ENCODE results near the gene SLC24A2. TPM values are rescaled to one million over a fixed set of nuclear protein-coding genes. Genes with fewer than 3 reads are reported as not detected.

Gene SLC24A2
- total and polyA plus RNA-seq, 2 donors (not counting 3 experiments of a cell fraction or from before 2014, with no cell fraction given), result not detected

DNA sequence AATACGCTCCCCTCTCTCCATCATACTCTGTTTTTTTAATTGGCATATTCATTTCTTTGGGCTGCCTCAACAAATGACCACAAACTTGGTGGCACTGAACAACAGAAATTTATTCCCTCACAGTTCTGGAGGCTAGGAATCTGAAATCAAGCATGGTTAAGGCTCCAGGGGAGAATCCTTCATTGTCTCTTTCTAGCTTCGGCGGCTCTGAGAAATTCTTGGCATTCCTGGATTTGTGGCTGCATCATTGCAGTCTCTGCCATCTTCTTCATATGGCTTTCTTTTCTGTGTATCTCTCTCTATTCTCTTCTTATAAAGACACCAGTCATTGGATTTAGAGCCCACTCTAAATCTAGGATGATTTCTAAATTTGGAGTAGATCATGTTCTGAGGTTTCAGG, 10.9 kb upstream of the SLC24A2 start:
- no peaks in the 10 kb centered on the region for H3K36me3 ChIP-seq (ENCODE audit: control insufficient read depth in 2 of 2, extremely low read depth in 1 of 2, insufficient read depth in 2 of 2, low read length in 2 of 2)
- no peaks in the 10 kb centered on the region for H3K9me3 ChIP-seq (replicated peaks; ENCODE audit: control insufficient read depth, insufficient read depth, low read length)
- no peak overlapping the region for H3K9ac ChIP-seq (replicated peaks; ENCODE audit: extremely low read depth, insufficient read depth, low read length)
- FAIRE-seq, result no peak
- no peak overlapping the region for H2AFZ ChIP-seq (ENCODE audit: low read depth, low read length)
- intact Hi-C loops (cut with micrococcal nuclease), result no loop called here
- no peak overlapping the region for H3K4me3 ChIP-seq (replicated peaks in 1 of 3; ENCODE audit: insufficient read depth in 1 of 3, low read depth in 1 of 3, low read length in 3 of 3)
- H3K9me1 ChIP-seq (replicated peaks; ENCODE audit: control insufficient read depth, extremely low read depth, insufficient read depth, low read length), result no peaks in the 10 kb centered on the region
- no peak overlapping the region for H3K4me2 ChIP-seq (ENCODE audit: insufficient read depth, low read length)
- no peak overlapping the region for H3K27ac ChIP-seq (ENCODE audit: insufficient read depth, low read depth, low read length)
- dilution Hi-C loops (cut with MboI; ENCODE audit: extremely low pct_ligation_motif_present, low sequenced_read_pairs), result no loop called here
- H4K20me1 ChIP-seq (replicated peaks; ENCODE audit: control insufficient read depth, extremely low read depth, insufficient read depth, low read length), result no peaks in the 10 kb centered on the region
- H3K79me2 ChIP-seq (ENCODE audit: control insufficient read depth, insufficient read depth, low read length), result no peaks in the 10 kb centered on the region
- DNase-seq (ENCODE audit: low read depth, low spot score), result no peak
- CTCF ChIA-PET, result interaction anchor here (1.4 kb wide), 1 partner anchor 23 kb away, joined by 3 read pairs; no protein-coding TSS in a partner anchor
- TF ChIP-seq GATA2 (IDR thresholded peaks at IDR 0.05; ENCODE audit: insufficient read depth, insufficient read length, low read depth, low read length) (no peak), POLR2AphosphoS5 (IDR thresholded peaks at IDR 0.05; ENCODE audit: insufficient read depth, low read depth, low read length) (no peak), POLR2A (IDR thresholded peaks at IDR 0.05; ENCODE audit: low read depth, low read length) (no peak), EZH2 (IDR thresholded peaks at IDR 0.05; ENCODE audit: borderline replicate concordance, low read depth, low read length, severe bottlenecking) (no peak), JUN (IDR thresholded peaks at IDR 0.05; ENCODE audit: borderline replicate concordance, insufficient read depth, insufficient read length, low read depth) (no peak), FOS (IDR thresholded peaks at IDR 0.05; ENCODE audit: borderline replicate concordance, insufficient read depth, low read length) (no peak), MYC (IDR thresholded peaks at IDR 0.05; ENCODE audit: low read depth, low read length) (no peak)
- TF ChIP-seq, protein P1, sequence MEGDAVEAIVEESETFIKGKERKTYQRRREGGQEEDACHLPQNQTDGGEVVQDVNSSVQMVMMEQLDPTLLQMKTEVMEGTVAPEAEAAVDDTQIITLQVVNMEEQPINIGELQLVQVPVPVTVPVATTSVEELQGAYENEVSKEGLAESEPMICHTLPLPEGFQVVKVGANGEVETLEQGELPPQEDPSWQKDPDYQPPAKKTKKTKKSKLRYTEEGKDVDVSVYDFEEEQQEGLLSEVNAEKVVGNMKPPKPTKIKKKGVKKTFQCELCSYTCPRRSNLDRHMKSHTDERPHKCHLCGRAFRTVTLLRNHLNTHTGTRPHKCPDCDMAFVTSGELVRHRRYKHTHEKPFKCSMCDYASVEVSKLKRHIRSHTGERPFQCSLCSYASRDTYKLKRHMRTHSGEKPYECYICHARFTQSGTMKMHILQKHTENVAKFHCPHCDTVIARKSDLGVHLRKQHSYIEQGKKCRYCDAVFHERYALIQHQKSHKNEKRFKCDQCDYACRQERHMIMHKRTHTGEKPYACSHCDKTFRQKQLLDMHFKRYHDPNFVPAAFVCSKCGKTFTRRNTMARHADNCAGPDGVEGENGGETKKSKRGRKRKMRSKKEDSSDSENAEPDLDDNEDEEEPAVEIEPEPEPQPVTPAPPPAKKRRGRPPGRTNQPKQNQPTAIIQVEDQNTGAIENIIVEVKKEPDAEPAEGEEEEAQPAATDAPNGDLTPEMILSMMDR (IDR thresholded peaks at IDR 0.05; ENCODE audit: extremely low read depth in 1 of 2, insufficient read depth in 1 of 2, low read depth in 1 of 2, low read length in 2 of 2), result no peak
- TF ChIP-seq, protein P2, sequence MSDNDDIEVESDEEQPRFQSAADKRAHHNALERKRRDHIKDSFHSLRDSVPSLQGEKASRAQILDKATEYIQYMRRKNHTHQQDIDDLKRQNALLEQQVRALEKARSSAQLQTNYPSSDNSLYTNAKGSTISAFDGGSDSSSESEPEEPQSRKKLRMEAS (IDR thresholded peaks at IDR 0.05; ENCODE audit: insufficient read depth, insufficient read length), result no peak
- no peaks in the 10 kb centered on the region for H3K27me3 ChIP-seq (ENCODE audit: control insufficient read depth in 2 of 2, insufficient read depth in 2 of 2, low read length in 2 of 2)
- H3K4me1 ChIP-seq (ENCODE audit: control insufficient read depth, extremely low read depth, insufficient read depth, low read length), result no peaks in the 10 kb centered on the region
- no TSS peak for BruUV-seq (replicated peaks)
- POLR2A ChIA-PET, result no interaction called here

Measured in endothelial cell of umbilical vein (primary cell).